SK-N-SH treated with all-trans-retinoic acid at 6 μM for 48 hours (cell line): ENCODE data around the gene CYREN.

Source experiments
- ATAC-seq: fragments of 200-7000 bp; cut with Tn5 transposase; 3 replicates; pipeline ENCODE4 v1.9.1; 2020; ENCODE audit warnings: mild to moderate bottlenecking, moderate library complexity
- ARNTL ChIP-seq: fragments of 450-650 bp; formaldehyde crosslinking; IDR thresholded peaks from 2 replicates; pipeline ENCODE4 v1.5.0; 2020; ENCODE audit warnings: low read depth, mild to moderate bottlenecking, moderate library complexity, borderline replicate concordance
- CREB5 ChIP-seq: fragments of 250-450 bp; sonication (Bioruptor Pico); IDR thresholded peaks from 2 replicates; pipeline ENCODE4 v1.5.1; 2020; ENCODE audit warnings: low read depth, mild to moderate bottlenecking, moderate library complexity
- CSDC2 ChIP-seq: fragments of 250-450 bp; sonication (Bioruptor Pico); IDR thresholded peaks from 2 replicates; pipeline ENCODE4 v1.5.0; 2020; ENCODE audit warnings: mild to moderate bottlenecking, moderate library complexity
- CSRNP3 ChIP-seq: fragments of 250-450 bp; sonication (Bioruptor Pico); IDR thresholded peaks from 2 replicates; pipeline ENCODE4 v1.5.1; 2021; ENCODE audit warnings: mild to moderate bottlenecking, moderate library complexity
- ESRRG ChIP-seq: fragments of 250-450 bp; sonication (Bioruptor Pico); IDR thresholded peaks from 2 replicates; pipeline ENCODE4 v1.6.1; 2021; ENCODE audit warnings: mild to moderate bottlenecking
- GLIS3 ChIP-seq: fragments of 250-450 bp; sonication (Bioruptor Pico); IDR thresholded peaks from 2 replicates; pipeline ENCODE4 v1.5.0; 2020; ENCODE audit warnings: mild to moderate bottlenecking, moderate library complexity
- ISL1 ChIP-seq: fragments of 250-450 bp; sonication (Bioruptor Pico); IDR thresholded peaks from 2 replicates; pipeline ENCODE4 v2.1.2; 2022; ENCODE audit warnings: mild to moderate bottlenecking, moderate library complexity
- OSR1 ChIP-seq: fragments of 250-450 bp; sonication (Bioruptor Pico); IDR thresholded peaks from 2 replicates; pipeline ENCODE4 v1.8.0; 2022; ENCODE audit warnings: moderate library complexity, mild to moderate bottlenecking, inconsistent platforms
- PATZ1 ChIP-seq: fragments of 250-450 bp; sonication (Bioruptor Pico); IDR thresholded peaks from 2 replicates; pipeline ENCODE4 v1.8.0; 2020; ENCODE audit warnings: mild to moderate bottlenecking, moderate library complexity, borderline replicate concordance
- POU6F1 ChIP-seq: fragments of 250-450 bp; sonication (Bioruptor Pico); IDR thresholded peaks from 2 replicates; pipeline ENCODE4 v1.8.0; 2021; ENCODE audit warnings: low read depth, mild to moderate bottlenecking, moderate library complexity, borderline replicate concordance
- RARB ChIP-seq: fragments of 250-450 bp; sonication (Bioruptor Pico); IDR thresholded peaks from 2 replicates; pipeline ENCODE4 v1.8.0; 2021; ENCODE audit warnings: mild to moderate bottlenecking, moderate library complexity
- SNAI2 ChIP-seq: fragments of 250-450 bp; sonication (Bioruptor Pico); IDR thresholded peaks from 2 replicates; pipeline ENCODE4 v1.5.0; 2020; ENCODE audit warnings: mild to moderate bottlenecking, moderate library complexity
- TCF4 ChIP-seq: fragments of 250-450 bp; sonication (Bioruptor Pico); IDR thresholded peaks from 2 replicates; pipeline ENCODE4 v1.8.0; 2021; ENCODE audit warnings: mild to moderate bottlenecking, moderate library complexity, borderline replicate concordance
- TSHZ2 ChIP-seq: fragments of 250-450 bp; sonication (Bioruptor Pico); IDR thresholded peaks from 2 replicates; pipeline ENCODE4 v1.5.0; 2020; ENCODE audit warnings: mild to moderate bottlenecking, moderate library complexity
- ZC3H10 ChIP-seq: fragments of 250-450 bp; sonication (Bioruptor Pico); IDR thresholded peaks from 2 replicates; pipeline ENCODE4 v1.5.1; 2021; ENCODE audit warnings: mild to moderate bottlenecking, moderate library complexity
- ZFP3 ChIP-seq: fragments of 250-450 bp; sonication (Bioruptor Pico); IDR thresholded peaks from 2 replicates; pipeline ENCODE4 v1.5.0; 2020; ENCODE audit warnings: mild to moderate bottlenecking, moderate library complexity
- ZFP30 ChIP-seq: fragments of 450-650 bp; formaldehyde crosslinking; IDR thresholded peaks from 2 replicates; pipeline ENCODE4 v1.5.0; 2022; ENCODE audit warnings: mild to moderate bottlenecking, moderate library complexity
- ZNF565 ChIP-seq: fragments of 450-650 bp; formaldehyde crosslinking; conservative IDR thresholded peaks from 2 replicates; pipeline ENCODE4 v1.5.0; 2020; ENCODE audit warnings: low read depth, mild to moderate bottlenecking, moderate library complexity
- ZNF8 ChIP-seq: fragments of 450-650 bp; formaldehyde crosslinking; IDR thresholded peaks from 2 replicates; pipeline ENCODE4 v1.5.0; 2020; ENCODE audit warnings: mild to moderate bottlenecking, moderate library complexity

CYREN gene

GRCh38 chr7:135166338-135166990, 4.0 kb downstream of the CYREN start:
- no peak for TF ChIP-seq ZNF565 (CRISPR knock-in tag)
- TF ChIP-seq ZFP3 (CRISPR knock-in tag): no peak
- no peak for TF ChIP-seq ISL1 (CRISPR knock-in tag)
- TF ChIP-seq PATZ1 (CRISPR knock-in tag): no peak
- no peak for TF ChIP-seq POU6F1 (CRISPR knock-in tag)
- TF ChIP-seq TCF4: no peak
- TF ChIP-seq RARB (CRISPR knock-in tag): no peak
- TF ChIP-seq ESRRG (CRISPR knock-in tag): no peak
- no peak for TF ChIP-seq CSDC2 (CRISPR knock-in tag)
- TF ChIP-seq CSRNP3: no peak
- TF ChIP-seq GLIS3 (CRISPR knock-in tag): no peak
- TF ChIP-seq ZNF8 (CRISPR knock-in tag): no peak
- no peak for TF ChIP-seq TSHZ2
- no peak for TF ChIP-seq ZFP30 (CRISPR knock-in tag)
- TF ChIP-seq ARNTL (CRISPR knock-in tag): no peak
- no peak for TF ChIP-seq ZC3H10 (CRISPR knock-in tag)
- no peak for ATAC-seq

GRCh38 chr7:135165862-135166261, 4.6 kb downstream of the CYREN start:
- no peak for ATAC-seq

More at GRCh38 chr7:135165862-135166261, 4.6 kb downstream of the CYREN start:
- TF ChIP-seq TSHZ2 (no peak), ARNTL (CRISPR knock-in tag) (no peak), SNAI2 (CRISPR knock-in tag) (no peak), PATZ1 (CRISPR knock-in tag) (no peak), ZFP3 (CRISPR knock-in tag) (no peak), OSR1 (CRISPR knock-in tag) (no peak), ZNF565 (CRISPR knock-in tag) (no peak), TCF4 (no peak), CSDC2 (CRISPR knock-in tag) (no peak), CREB5 (CRISPR knock-in tag) (no peak), CSRNP3 (no peak), ZNF8 (CRISPR knock-in tag) (no peak)
